Hepatocyte (in vitro differentiated cells): ENCODE data around the gene FMN1.

Experiments
- EZH2 ChIP-seq: fragments of 200-600 bp; sonication (generic); IDR thresholded peaks from 2 replicates; pipeline ENCODE4 v1.6.1; 2016; ENCODE audit warnings: antibody characterized with exemption, mild to moderate bottlenecking, borderline replicate concordance
- TF ChIP-seq, protein P1 (sequence below): fragments of 200-600 bp; sonication (generic); IDR thresholded peaks from 2 replicates; pipeline ENCODE4 v1.5.1; 2016; ENCODE audit warnings: antibody characterized with exemption, mild to moderate bottlenecking; ENCODE audit not compliant: poor library complexity

DNA sequence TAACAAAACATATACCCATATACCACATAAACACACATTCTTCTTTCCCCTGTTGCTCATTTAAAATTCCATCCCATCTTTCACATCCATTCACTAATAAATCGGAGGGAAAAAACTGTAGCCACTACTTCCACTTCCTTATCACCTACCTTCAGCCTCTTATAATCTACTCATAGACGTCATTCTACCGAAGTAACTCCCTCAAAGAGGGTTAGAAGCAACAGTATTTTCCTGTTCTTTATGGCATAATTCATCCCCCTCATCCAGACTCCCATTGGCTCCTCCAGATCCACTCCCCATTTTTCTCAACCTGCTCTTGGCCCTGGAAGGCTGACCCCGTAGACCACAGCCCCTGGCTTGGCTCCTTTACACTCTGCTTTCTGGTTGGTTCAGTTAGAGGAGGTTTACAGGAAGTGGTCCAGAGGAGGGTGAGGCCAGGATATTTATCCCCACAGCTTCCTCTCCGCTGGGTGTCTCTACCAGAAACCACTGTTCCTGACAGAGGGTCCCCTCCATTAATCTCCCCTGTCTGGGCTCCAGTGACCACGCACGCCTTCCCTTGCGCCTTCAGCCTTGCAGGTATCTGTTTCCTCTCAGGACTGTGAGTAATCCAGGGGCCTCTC, 46.3 kb downstream of the FMN1 start:
- TF ChIP-seq, protein P1, sequence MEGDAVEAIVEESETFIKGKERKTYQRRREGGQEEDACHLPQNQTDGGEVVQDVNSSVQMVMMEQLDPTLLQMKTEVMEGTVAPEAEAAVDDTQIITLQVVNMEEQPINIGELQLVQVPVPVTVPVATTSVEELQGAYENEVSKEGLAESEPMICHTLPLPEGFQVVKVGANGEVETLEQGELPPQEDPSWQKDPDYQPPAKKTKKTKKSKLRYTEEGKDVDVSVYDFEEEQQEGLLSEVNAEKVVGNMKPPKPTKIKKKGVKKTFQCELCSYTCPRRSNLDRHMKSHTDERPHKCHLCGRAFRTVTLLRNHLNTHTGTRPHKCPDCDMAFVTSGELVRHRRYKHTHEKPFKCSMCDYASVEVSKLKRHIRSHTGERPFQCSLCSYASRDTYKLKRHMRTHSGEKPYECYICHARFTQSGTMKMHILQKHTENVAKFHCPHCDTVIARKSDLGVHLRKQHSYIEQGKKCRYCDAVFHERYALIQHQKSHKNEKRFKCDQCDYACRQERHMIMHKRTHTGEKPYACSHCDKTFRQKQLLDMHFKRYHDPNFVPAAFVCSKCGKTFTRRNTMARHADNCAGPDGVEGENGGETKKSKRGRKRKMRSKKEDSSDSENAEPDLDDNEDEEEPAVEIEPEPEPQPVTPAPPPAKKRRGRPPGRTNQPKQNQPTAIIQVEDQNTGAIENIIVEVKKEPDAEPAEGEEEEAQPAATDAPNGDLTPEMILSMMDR, result no peak
- no peak for TF ChIP-seq EZH2
